K562 (cell line): ENCODE data around the gene CYLD. TPM values are rescaled to one million over a fixed set of nuclear protein-coding genes. Genes with fewer than 3 reads are reported as not detected.

ENCODE experiments used
- ATAC-seq: fragments of 200-7000 bp; cut with Tn5 transposase; 3 replicates; pipeline ENCODE4 v1.9.1; 2020; ENCODE audit warnings: moderate library complexity
- BruUV-seq: library from RNA; stranded (reverse); fragments of 400-500 nt; replicated peaks from 2 replicates; lab custom pipeline; 2021; lab: Mats Ljungman, UMichigan
- CTCF ChIA-PET: fragments of 300-600 bp; formaldehyde crosslinking; extraction: SDS; loops from one replicate; lab custom pipeline; 2021; ENCODE audit warnings: low intra/inter-chr PET ratio; lab: Yijun Ruan, JAX
- POLR2A ChIA-PET: fragments of 300-600, 350-650 bp; sonication (Branson Sonifier 250); formaldehyde crosslinking; extraction: SDS; loops from one replicate; lab custom pipeline; 2021; ENCODE audit warnings: antibody characterized with exemption, inconsistent platforms; lab: Yijun Ruan, JAX
- DNase-seq, 4 experiments: peaks; one replicate each; pipeline versions ENCODE4 v3.0.0 to v3.0.0-alpha.2; 2011 to 2018; ENCODE audit warnings: low spot score in 3 of 4, mixed read lengths in 3 of 4; ENCODE audit errors: extremely low read depth in 1 of 4
- FAIRE-seq: peaks from 2 replicates; lab custom pipeline; 2011; peaks lifted over from hg19 to GRCh38; lab: Jason Lieb, UNC
- H2AFZ ChIP-seq: 2 replicates; pipeline ENCODE4 v1.6.0; 2011; ENCODE audit warnings: low read depth, low read length, control low read depth, inconsistent platforms
- H3K27ac ChIP-seq: fragments of 200-600 bp; 3 replicates; pipeline ENCODE4 v1.8.0; 2011; ENCODE audit warnings: low read depth, mild to moderate bottlenecking, control low read depth, inconsistent platforms, low read length, moderate library complexity, mixed read lengths; ENCODE audit errors: extremely low read depth
- H3K27me3 ChIP-seq, 2 experiments: fragments of 300-600 bp in 1 of 2; 2 replicates in 1 of 2; 3 replicates in 1 of 2; pipeline versions ENCODE4 v1.6.0 to v1.8.0; 2011; ENCODE audit warnings: inconsistent platforms in 2 of 2, low read length in 2 of 2, mild to moderate bottlenecking in 1 of 2, mixed read lengths in 1 of 2, moderate library complexity in 1 of 2; ENCODE audit not compliant: control insufficient read depth in 2 of 2, insufficient read depth in 2 of 2
- H3K36me3 ChIP-seq: fragments of 300-600 bp; 3 replicates; pipeline ENCODE4 v1.8.0; 2011; ENCODE audit warnings: mild to moderate bottlenecking, low read length, inconsistent platforms; ENCODE audit not compliant: control insufficient read depth, insufficient read depth
- H3K4me1 ChIP-seq, 2 experiments: fragments of 200-600 bp in 1 of 2; replicated peaks in 1 of 2; 2 replicates in 1 of 2; 3 replicates in 1 of 2; pipeline versions ENCODE4 v1.5.1 to v1.8.0; 2011; ENCODE audit warnings: inconsistent platforms in 2 of 2, low read length in 2 of 2, mild to moderate bottlenecking in 1 of 2, mixed read lengths in 1 of 2, moderate library complexity in 1 of 2; ENCODE audit not compliant: control insufficient read depth in 2 of 2, insufficient read depth in 2 of 2
- H3K4me2 ChIP-seq: 2 replicates; pipeline ENCODE4 v1.6.1; 2011; ENCODE audit warnings: low read length, control low read depth, inconsistent platforms, mixed read lengths; ENCODE audit not compliant: insufficient read depth
- H3K4me3 ChIP-seq: fragments of 200-600 bp; sonication (generic), shearing (Covaris generic); 2 replicates; pipeline ENCODE4 v1.5.1; 2016; ENCODE audit warnings: control low read depth, inconsistent platforms
- H3K79me2 ChIP-seq: fragments of 200-600 bp; 3 replicates; pipeline ENCODE4 v1.8.0; 2011; ENCODE audit warnings: low read length, inconsistent platforms; ENCODE audit not compliant: control insufficient read depth, insufficient read depth
- H3K9ac ChIP-seq, 2 experiments: 2 replicates each; pipeline versions ENCODE4 v1.6.0 to v1.6.1; 2011; ENCODE audit warnings: low read depth in 2 of 2, low read length in 2 of 2, control low read depth in 1 of 2, inconsistent platforms in 1 of 2, mild to moderate bottlenecking in 1 of 2, mixed read lengths in 1 of 2; ENCODE audit not compliant: insufficient read depth in 1 of 2
- H3K9me1 ChIP-seq: one replicate; pipeline ENCODE4 v1.6.0; 2011; ENCODE audit warnings: inconsistent platforms, mild to moderate bottlenecking, low read length, moderate library complexity; ENCODE audit not compliant: control insufficient read depth, insufficient read depth
- H3K9me3 ChIP-seq: replicated peaks from 2 replicates; pipeline ENCODE4 v1.5.1; 2011; ENCODE audit warnings: low read depth, low read length, inconsistent platforms; ENCODE audit not compliant: control insufficient read depth, insufficient read depth
- H4K20me1 ChIP-seq: replicated peaks from 2 replicates; pipeline ENCODE4 v1.6.1; 2011; ENCODE audit warnings: low read length, inconsistent platforms, mixed read lengths; ENCODE audit not compliant: control insufficient read depth, insufficient read depth
- CXXC5 ChIP-seq: fragments of 250-450 bp; sonication (Bioruptor Pico); IDR thresholded peaks from 2 replicates; pipeline ENCODE4 v1.8.0; 2022; ENCODE audit warnings: inconsistent platforms, mild to moderate bottlenecking, moderate library complexity
- DDX20 ChIP-seq: fragments of 450-650 bp; IDR thresholded peaks from 2 replicates; pipeline ENCODE4 v1.6.1; 2016; ENCODE audit warnings: missing genetic modification characterization, low read depth, mild to moderate bottlenecking, missing compliant biosample characterization, moderate library complexity
- SAFB2 ChIP-seq: fragments of 200-400 bp; formaldehyde crosslinking; IDR thresholded peaks from 2 replicates; pipeline ENCODE4 v1.6.1; 2018; ENCODE audit warnings: borderline replicate concordance, low read length, low read depth, moderate library complexity; ENCODE audit not compliant: severe bottlenecking
- SMAD2 ChIP-seq: fragments of 150-350 bp; IDR thresholded peaks from 2 replicates; pipeline ENCODE4 v1.6.1; 2014; ENCODE audit warnings: low read depth, mild to moderate bottlenecking, low read length
- TCF7 ChIP-seq: sonication (generic); IDR thresholded peaks from 2 replicates; pipeline ENCODE4 v1.6.1; 2016; ENCODE audit warnings: antibody characterized with exemption, borderline replicate concordance
- U2AF2 ChIP-seq: fragments of 200-400 bp; formaldehyde crosslinking; optimal IDR thresholded peaks from 2 replicates; pipeline ENCODE3; 2017; ENCODE audit warnings: low read depth, mild to moderate bottlenecking, low read length
- ZKSCAN8 ChIP-seq: fragments of 200-800 bp; sonication (Bioruptor generic); IDR thresholded peaks from 2 replicates; pipeline ENCODE4 v1.6.1; 2016; ENCODE audit warnings: missing genetic modification characterization, missing compliant biosample characterization
- ZNF263 ChIP-seq: sonication (generic); formaldehyde crosslinking; IDR thresholded peaks from 2 replicates; pipeline ENCODE4 v1.8.0; 2022; ENCODE audit warnings: mild to moderate bottlenecking, missing genetic modification reagents, borderline replicate concordance
- ZNF589 ChIP-seq: fragments of 200-800 bp; sonication (Bioruptor generic); IDR thresholded peaks from 2 replicates; pipeline ENCODE4 v1.6.1; 2016; ENCODE audit warnings: low read depth, missing genetic modification characterization, missing compliant biosample characterization
- ZNF77 ChIP-seq: fragments of 250-450 bp; sonication (Bioruptor Pico); IDR thresholded peaks from 2 replicates; pipeline ENCODE4 v1.5.0; 2020
- WGBS: fragments of 100-300 bp; shearing (Covaris generic); methylation state at CpG from one replicate; pipeline ENCODE4 v1.1.6; 2016; ENCODE audit warnings: low coverage, mixed read lengths; ENCODE audit not compliant: insufficient coverage; ENCODE audit errors: missing lambda C conversion rate; 5-methylcytosine and 5-hydroxymethylcytosine counted together
- in situ Hi-C: fragments of 300-500 bp; cut with MboI; formaldehyde crosslinking; loops from 4 replicates; pipeline ENCODE4 v1.15.0; 2018; ENCODE audit warnings: inconsistent platforms, mixed read lengths
- intact Hi-C: fragments of 100-400 bp; cut with micrococcal nuclease; formaldehyde crosslinking; loops from 2 replicates; pipeline ENCODE4 v1.14.2; 2022
- polyA plus RNA-seq, 8 experiments: library from polyadenylated mRNA; depleted of rRNA in 4 of 8; stranded (reverse) in 5 of 8; unstranded in 3 of 8; fragments of >200 nt; fragmentation: Nextera tagmentation in 2 of 8; fragmentation: Illumina TruSeq in 1 of 8; extraction: Ambion mirVana in 2 of 8; extraction: Trizol in 1 of 8; gene quantifications; 2 replicates each; pipeline versions ENCODE4 v1.2.1 to v1.2.3, GENCODE V29; 2011 to 2014; ENCODE audit warnings: inconsistent platforms in 1 of 8, missing spikeins in 1 of 8
- total RNA-seq, 7 experiments: library from RNA; depleted of rRNA in 6 of 7; stranded (reverse); fragments of >200 nt in 6 of 7; fragmentation: Illumina TruSeq in 2 of 7; extraction: Trizol in 2 of 7; gene quantifications; 2 replicates each; pipeline versions ENCODE4 v1.2.1 to v1.2.3, GENCODE V29; 2011 to 2021; ENCODE audit warnings: low replicate concordance in 1 of 7

The CYLD gene
- total and polyA plus RNA-seq, 9 of the 15 experiments (the other 6 are each of a cell fraction or from before 2014, with no cell fraction given), result 3.4 to 7.4 (median 5.3) TPM

GRCh38 chr16:50765861-50766260, 24.0 kb downstream of the CYLD start:
- CTCF ChIA-PET, result no interaction called here
- Histone ChIP-seq H3K79me2 (no peaks in the 10 kb centered on the region), H4K20me1 (no peaks in the 10 kb centered on the region), H3K27me3 (no peaks in the 10 kb centered on the region), H3K9me3 (no peaks in the 10 kb centered on the region), H3K4me3 (no peak overlapping the region), H2AFZ (no peak overlapping the region), H3K36me3 (no peaks in the 10 kb centered on the region), H3K27ac (no peak overlapping the region), H3K9ac (no peak overlapping the region), H3K9me1 (no peaks in the 10 kb centered on the region), H3K4me2 (no peak overlapping the region), H3K4me1 (peaks cover 0 to 4% of the 10 kb centered on the region in 2 experiments; a peak in 1 of 5 replicates)
- 23% methylated on average over 1 of the region's 1 CpG for WGBS
- no TSS peak for BruUV-seq
- FAIRE-seq (no peak), ATAC-seq (no peak), DNase-seq (no peak)
- TF ChIP-seq SMAD2, result no peak
- TF ChIP-seq SAFB2, result no peak
- TF ChIP-seq ZNF589 (CRISPR knock-in tag), result no peak
- no peak for TF ChIP-seq DDX20 (tag)
- no peak for TF ChIP-seq ZNF77 (CRISPR knock-in tag)
- TF ChIP-seq ZNF263, result no peak
- TF ChIP-seq TCF7, result no peak
- TF ChIP-seq CXXC5, result no peak
- no peak for TF ChIP-seq U2AF2
- TF ChIP-seq ZKSCAN8 (CRISPR knock-in tag), result no peak
- in situ Hi-C loops (no loop called here), intact Hi-C loops (no loop called here)
- POLR2A ChIA-PET, result no interaction called here
